Activated CD4-positive, alpha-beta T cell treated with anti-CD3 and anti-CD28 coated beads, Interleukin-2, Interleukin-6, amounts not matched to agents 100 ng/mL and 50 ng/mL, durations not matched to agents 16 hours and 8 hours (primary cell): ENCODE results near the gene ADCY2.

Source experiments
- DNase-seq: peaks from one replicate; pipeline ENCODE4 v3.0.0-alpha.2; 2020

Gene ADCY2

GRCh38 chr5:7801891-7802614 is 406.1 kb downstream of the ADCY2 start:
- no peak for DNase-seq

- no peak for DNase-seq
Measured at GRCh38 chr5:7802855-7803254, 406.9 kb downstream of the ADCY2 start.

DNA sequence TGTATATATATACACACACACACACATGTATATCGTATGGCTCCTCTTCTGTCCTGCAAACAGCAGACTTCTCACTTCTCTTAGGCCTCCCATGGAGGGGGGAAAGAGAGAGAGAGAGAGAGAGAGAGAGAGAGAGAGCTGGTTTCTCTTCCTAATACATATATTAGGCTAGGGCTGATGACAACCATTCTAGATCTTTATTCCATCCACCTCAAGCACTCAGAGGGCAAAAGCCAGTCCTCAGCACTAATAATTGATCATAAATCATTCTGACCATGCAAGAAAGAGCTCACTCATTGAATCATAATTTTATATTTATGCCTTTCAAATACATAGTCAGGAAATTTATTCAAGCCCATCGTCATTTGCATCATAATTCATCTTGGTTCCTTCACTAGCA is 408.0 kb downstream of the ADCY2 start:
- DNase-seq, result no peak

- no peak for DNase-seq
Measured at GRCh38 chr5:7805379-7805778, 409.4 kb downstream of the ADCY2 start.

DNA sequence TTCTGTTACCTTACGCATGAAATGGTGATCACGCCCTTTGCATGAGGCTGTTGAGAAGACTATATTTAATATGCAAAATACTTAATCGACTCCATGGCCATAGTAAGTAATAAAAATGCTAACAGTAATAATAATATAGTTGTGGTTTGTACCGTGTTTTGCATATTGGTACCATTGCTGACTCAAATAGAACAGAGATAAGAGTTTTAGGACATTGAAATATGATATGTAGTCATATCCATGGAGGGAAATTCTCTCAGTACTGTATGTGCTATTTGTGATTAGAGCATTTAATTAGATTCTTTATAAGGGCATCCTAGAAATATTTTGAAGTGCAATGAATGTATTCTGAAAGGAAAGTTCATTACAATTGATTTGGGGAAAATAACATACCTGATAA is 413.1 kb downstream of the ADCY2 start:
- DNase-seq, result no peak

GRCh38 chr5:7811715-7812114 is 415.8 kb downstream of the ADCY2 start:
- no peak for DNase-seq

DNA sequence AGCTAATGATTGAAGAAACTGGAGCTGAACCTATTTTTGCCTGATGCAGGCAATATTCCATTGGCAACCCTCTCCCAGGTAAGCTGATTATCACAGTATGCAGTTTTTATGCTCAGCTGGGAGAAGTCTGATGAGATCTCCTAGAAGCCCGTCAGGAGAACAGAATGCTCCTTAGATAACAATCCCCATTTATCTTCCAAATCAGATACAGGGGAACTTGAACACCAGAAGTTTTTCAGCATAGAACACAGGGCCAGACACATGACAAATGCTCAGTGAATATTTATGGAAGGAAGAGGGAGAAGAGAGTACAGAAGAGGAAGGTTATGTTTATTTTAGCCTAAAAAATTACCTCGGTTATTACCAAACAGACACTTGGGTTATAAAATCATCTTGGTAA is 417.1 kb downstream of the ADCY2 start:
- DNase-seq, result no peak

DNA sequence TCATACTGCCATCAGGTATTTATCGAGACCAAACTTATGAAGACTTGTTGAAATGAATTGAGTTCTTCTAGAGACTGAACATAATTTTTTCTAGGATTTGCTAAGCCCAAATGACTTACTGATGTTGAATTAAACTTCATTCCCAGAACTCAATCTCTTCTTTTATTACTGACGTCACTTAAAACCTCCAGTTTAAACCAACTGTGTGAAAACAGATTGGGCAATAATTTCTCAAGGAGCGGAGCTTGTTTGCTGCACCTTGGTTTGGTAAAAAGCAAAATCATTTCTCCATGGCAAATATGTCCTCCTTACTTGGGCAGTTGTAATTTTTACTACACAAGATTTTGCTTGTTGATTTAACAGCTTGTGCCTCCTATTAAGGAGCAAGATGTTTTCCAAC is 417.6 kb downstream of the ADCY2 start:
- no peak for DNase-seq

DNA sequence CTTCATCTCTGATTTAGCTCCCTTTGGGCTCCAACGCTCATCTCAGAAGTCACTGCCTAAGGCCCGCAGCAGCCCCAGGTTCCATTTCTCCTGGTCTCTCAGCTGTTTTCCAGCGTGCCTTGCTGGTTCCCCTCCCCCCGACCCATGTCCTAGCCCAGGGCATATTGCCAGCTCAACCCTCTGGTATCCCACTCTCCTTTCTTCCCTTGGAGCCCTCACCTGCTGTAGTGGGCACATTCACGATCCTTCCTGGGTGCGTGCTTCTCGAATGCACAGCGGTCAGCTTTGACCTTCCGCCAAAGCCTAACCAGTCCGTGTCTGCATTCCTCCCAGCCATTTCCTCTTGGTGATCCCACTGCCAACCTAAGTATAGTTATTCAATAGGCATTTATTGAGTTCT is 418.9 kb downstream of the ADCY2 start:
- no peak for DNase-seq

GRCh38 chr5:7815892-7816534 is 420.1 kb downstream of the ADCY2 start:
- DNase-seq, result peak; percentile 78

DNA sequence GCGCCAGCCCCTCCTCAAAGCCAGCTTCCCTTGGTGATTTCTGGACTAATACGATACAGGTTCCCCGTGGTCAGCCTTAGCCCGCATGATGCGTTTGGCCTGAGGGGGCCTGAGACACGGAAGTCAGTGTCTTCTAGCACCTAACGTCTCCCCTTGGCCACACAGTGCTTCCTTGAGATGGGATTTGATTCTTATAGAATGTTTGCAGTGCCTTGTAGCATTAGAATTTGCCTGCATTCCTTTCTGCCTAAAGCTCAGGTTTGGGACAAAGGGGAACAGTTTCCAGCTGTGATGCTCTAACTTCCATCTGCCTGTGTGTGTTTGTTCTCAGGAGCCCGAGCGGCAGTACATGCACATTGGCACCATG is 420.6 kb downstream of the ADCY2 start:
- no peak for DNase-seq

DNA sequence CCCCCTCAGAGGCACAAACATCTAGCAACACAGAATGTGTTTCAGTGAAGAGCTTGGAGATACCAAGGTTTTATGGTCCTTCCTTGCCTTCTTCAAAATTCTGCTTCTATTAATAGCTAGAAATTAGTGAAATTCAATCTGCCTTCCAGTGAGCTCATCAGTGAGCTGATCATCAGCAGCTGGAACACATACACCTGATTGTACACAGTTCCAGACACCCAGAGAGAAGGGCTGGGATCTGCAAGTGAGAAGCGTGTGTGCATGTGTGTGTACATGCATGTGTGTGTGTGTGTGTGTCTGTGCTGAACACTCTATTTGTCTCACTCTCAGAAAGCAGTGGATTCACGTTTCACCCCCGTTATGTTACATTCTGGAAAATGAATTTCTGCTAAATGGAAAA is 426.5 kb downstream of the ADCY2 start:
- DNase-seq, result no peak

- no peak for DNase-seq
Measured at GRCh38 chr5:7823594-7823993, 427.7 kb downstream of the ADCY2 start.

DNA sequence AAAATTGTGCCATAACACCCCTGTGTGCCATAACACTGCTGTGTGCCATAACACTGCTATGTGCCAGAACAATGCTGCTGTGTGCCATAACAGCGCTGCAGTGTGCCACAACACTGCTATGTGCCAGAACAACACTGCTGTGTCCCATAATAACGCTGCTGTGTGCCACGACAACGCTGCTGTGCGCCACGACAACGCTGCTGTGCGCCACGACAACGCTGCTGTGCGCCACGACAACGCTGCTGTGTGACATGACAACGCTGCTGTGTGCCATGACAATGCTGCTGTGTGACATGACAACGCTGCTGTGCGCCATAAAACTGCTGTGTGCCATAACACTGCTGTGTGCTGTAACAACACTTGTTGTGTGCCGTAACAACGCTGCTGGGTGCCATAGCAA is 429.1 kb downstream of the ADCY2 start:
- DNase-seq, result no peak

DNA sequence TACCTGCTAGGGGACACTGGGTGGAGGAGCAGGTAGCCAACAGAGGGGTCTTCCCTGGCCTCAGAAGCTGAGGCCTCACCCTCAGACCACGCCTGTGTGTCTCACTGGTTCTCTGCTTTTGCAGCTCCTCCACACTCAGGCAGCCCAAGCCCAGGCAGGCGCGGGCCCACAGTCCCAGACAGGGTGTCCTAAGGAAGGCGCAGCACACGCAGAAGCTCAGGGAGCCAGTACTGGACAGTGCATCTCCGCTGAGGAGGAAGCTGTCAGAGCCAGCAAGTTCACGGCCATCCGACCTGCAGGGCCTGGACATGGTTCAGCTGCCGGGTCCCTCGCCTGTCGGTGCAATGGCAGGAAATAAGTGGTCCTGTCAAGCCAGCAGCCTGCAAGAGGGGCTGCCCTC is 429.7 kb downstream of the ADCY2 start:
- DNase-seq, result no peak

DNA sequence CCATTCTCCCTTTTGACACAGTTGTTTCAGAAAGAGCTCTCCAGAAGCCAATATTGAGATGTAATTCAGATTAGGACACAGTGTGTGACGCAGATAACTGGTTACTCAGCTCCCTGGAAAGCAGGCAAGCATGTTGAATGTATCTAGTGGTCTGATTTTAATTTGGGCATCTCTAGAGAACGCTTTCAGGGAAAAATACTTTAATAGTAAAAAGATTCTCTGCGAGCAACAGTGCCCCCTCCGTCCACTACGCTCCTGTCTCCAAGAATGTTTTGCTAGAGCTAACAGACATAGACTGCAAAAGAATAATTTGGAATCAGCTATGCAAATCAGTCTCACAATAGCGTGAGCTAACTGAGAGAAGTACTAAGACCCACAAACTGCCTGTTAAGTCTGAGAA is 431.7 kb downstream of the ADCY2 start:
- DNase-seq, result no peak

DNA sequence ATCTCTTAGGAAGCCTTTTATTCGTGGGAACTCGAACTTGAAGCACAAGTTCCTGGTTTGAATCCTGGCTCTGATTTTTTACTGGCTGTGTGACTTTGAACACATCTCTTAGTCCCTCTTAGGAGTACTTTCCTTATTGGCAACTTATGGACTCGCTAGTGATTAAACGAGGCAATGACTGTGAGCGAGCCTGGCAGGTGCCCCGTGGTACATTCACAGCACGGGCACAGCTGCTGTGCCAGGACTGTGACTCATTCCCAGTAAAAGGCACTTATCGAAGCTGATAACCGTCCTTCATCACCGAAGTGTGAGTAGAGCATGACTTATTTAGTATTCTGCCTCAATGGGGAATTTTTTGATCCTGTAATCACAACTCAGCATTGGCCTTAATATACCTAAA is 432.3 kb downstream of the ADCY2 start:
- DNase-seq, result no peak

- DNase-seq, result no peak
Measured at GRCh38 chr5:7834982-7835381, 439.0 kb downstream of the ADCY2 start.

DNA sequence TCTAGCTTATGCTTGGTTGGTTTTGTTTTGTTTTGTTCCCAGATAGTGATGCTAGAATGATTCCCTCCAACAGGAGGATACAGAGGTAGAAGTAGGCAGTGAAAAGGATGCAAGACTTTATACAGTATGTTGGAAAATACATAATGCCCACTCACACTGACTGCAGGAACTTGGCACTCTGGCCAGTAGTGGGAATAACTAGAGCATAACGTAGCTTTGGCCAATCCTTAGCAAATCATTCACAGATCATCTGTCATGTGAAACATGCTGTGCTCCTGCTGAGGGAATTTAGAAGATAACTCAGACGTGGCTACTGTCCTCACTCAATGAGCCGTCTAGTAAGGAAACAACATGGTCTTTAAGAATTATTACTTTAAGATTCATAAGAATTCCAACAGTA is 441.5 kb downstream of the ADCY2 start:
- no peak for DNase-seq

DNA sequence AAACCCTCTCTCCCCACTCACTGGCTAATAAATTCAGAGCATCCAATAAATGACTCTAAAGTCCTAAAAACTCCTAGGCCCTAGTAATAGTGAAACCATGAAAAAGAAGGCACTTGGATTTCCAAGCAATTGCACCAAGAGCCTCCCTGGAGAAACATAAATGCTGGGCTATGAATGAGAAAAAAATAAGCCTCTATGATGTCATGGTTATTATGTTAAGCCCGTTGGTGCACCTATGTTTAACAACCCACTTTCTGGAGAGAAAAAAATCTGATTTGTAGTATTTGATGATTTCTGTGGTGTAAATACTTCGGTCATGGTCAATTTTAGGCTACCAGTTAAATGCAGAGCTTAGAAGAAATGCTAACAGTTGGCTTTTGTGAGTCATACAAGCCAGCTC is 446.6 kb downstream of the ADCY2 start:
- no peak for DNase-seq

GRCh38 chr5:7844901-7845300 is 449.0 kb downstream of the ADCY2 start:
- no peak for DNase-seq

DNA sequence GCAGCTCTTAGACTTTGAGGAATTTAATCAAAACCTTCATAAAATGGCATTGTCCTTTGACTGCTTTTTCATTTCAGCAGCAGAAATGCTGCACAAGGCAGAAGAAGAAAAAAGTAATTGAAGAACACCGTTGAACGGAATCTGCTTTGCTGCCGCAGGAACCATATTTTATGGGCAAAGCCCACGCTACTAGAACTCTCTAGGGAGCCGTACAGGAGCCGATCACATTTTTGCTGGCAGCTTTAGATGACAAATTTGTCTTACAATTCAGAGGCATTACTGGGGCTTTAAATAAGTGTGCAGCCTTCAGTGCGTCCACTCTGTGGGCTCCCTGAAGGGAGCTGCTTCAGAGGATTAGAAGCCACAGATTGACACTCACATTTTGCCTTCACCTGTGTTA is 449.6 kb downstream of the ADCY2 start:
- DNase-seq, result no peak

DNA sequence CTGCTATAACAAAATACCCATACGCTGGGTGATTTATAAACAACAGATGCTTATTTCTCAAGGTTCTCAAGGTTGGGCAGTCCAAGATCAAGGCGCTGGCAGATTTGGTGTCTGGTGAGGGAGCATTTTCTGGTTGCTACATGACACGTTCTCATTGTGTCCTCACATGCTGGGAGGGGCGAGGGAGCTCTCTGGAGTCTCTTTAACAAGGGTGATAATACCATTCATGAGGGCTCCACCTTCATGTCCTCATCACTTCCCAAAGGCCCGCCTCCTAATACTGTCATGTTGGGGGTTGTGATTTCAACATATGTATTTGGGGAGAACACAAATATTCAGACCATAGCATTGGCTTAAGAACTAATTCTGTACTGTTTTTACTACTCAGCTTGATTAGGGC is 450.4 kb downstream of the ADCY2 start:
- DNase-seq, result no peak

GRCh38 chr5:7848296-7848695 is 452.4 kb downstream of the ADCY2 start:
- DNase-seq, result no peak
